Thoracic aorta (tissue), 2 donors: ENCODE measurements around the gene DDR2. TPM values are rescaled to one million over a fixed set of nuclear protein-coding genes. Genes with fewer than 3 reads are reported as not detected.

ENCODE experiments used
- ATAC-seq: fragments of 150-250 bp; one replicate; pipeline ENCODE4 v1.8.0; 2017; ENCODE audit warnings: low read depth; ENCODE audit not compliant: insufficient number of reproducible peaks, low FRiP score
- DNase-seq: peaks from one replicate; pipeline ENCODE4 v3.0.0-alpha.2; 2020; ENCODE audit warnings: low spot score
- H3K27ac ChIP-seq, 2 donors: fragments of 200-600 bp; sonication (generic); 1 replicate in 1 of 2; 2 replicates in 1 of 2; pipeline ENCODE4 v1.5.1; 2016; ENCODE audit warnings: mild to moderate bottlenecking in 2 of 2, moderate library complexity in 2 of 2
- H3K27me3 ChIP-seq: fragments of 200-600 bp; sonication (generic); replicated peaks from 2 replicates; pipeline ENCODE4 v1.6.0; 2016; ENCODE audit warnings: mild to moderate bottlenecking; ENCODE audit not compliant: insufficient read depth
- H3K36me3 ChIP-seq: fragments of 200-600 bp; sonication (generic); one replicate; pipeline ENCODE4 v1.5.1; 2016
- H3K4me1 ChIP-seq, 2 donors: fragments of 200-600 bp; sonication (generic); 1 replicate in 1 of 2; 2 replicates in 1 of 2; pipeline versions ENCODE4 v1.5.1 to v1.6.0; 2016; ENCODE audit warnings: low read depth in 2 of 2, mild to moderate bottlenecking in 1 of 2; ENCODE audit not compliant: control insufficient read depth in 1 of 2
- H3K4me3 ChIP-seq: fragments of 200-600 bp; sonication (generic); 2 replicates; pipeline ENCODE4 v1.5.1; 2016; ENCODE audit warnings: mild to moderate bottlenecking
- H3K9me3 ChIP-seq: fragments of 200-600 bp; sonication (generic); 2 replicates; pipeline ENCODE4 v1.5.1; 2016
- total RNA-seq, 2 donors: library from RNA; depleted of rRNA; stranded (reverse); fragments of >200 nt; gene quantifications; one replicate each; pipeline versions ENCODE4 v1.1.0 to v1.2.3, GENCODE V29; 2016
- TF ChIP-seq, protein P1 (sequence below): fragments of 200-600 bp; sonication (generic); IDR thresholded peaks from one replicate; pipeline ENCODE4 v1.5.1; 2019; ENCODE audit warnings: antibody characterized with exemption

DDR2 gene
- total RNA-seq, 2 donors from 2014 or later = 133 to 144 TPM

GRCh38 chr1:162823771-162824525 lies 191.7 kb downstream of the DDR2 start:
- Histone ChIP-seq H3K4me3 (no peak overlapping the region), H3K36me3 (no peaks in the 10 kb centered on the region), H3K9me3 (no peaks in the 10 kb centered on the region), H3K4me1 (peaks cover 0 to 10% of the 10 kb centered on the region in 2 donors), H3K27ac (no peak overlapping the region), H3K27me3 (peaks cover 6% of the 10 kb centered on the region)
- TF ChIP-seq, protein P1, sequence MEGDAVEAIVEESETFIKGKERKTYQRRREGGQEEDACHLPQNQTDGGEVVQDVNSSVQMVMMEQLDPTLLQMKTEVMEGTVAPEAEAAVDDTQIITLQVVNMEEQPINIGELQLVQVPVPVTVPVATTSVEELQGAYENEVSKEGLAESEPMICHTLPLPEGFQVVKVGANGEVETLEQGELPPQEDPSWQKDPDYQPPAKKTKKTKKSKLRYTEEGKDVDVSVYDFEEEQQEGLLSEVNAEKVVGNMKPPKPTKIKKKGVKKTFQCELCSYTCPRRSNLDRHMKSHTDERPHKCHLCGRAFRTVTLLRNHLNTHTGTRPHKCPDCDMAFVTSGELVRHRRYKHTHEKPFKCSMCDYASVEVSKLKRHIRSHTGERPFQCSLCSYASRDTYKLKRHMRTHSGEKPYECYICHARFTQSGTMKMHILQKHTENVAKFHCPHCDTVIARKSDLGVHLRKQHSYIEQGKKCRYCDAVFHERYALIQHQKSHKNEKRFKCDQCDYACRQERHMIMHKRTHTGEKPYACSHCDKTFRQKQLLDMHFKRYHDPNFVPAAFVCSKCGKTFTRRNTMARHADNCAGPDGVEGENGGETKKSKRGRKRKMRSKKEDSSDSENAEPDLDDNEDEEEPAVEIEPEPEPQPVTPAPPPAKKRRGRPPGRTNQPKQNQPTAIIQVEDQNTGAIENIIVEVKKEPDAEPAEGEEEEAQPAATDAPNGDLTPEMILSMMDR = no peak
- no peak for ATAC-seq
- no peak for DNase-seq

DNA sequence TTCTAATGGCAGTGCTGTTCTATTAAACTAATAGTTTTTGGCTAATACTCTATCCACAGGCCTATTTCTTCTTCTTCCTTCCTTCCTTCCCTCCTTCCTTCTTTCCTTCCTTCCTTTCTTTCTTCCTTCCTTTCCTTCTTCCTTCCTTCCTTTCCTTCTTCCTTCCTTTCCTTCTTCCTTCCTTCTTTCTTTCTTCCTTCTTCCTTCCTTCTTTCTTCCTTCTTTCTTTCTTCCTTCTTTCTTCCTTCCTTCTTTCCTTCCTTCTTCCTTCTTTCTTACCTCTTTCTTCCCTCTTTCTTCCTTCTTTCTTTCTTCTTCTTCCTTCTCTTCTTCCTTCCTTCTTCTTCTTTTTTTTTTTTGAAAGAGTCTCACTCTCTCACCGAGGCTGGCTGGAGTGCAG lies 197.0 kb downstream of the DDR2 start:
- ATAC-seq (no peak), DNase-seq (no peak)
- Histone ChIP-seq H3K4me3 (no peak overlapping the region), H3K9me3 (no peaks in the 10 kb centered on the region), H3K27ac (no peak overlapping the region), H3K4me1 (no peaks in the 10 kb centered on the region), H3K27me3 (no peaks in the 10 kb centered on the region), H3K36me3 (no peaks in the 10 kb centered on the region)
- TF ChIP-seq, protein P1 = no peak

DNA sequence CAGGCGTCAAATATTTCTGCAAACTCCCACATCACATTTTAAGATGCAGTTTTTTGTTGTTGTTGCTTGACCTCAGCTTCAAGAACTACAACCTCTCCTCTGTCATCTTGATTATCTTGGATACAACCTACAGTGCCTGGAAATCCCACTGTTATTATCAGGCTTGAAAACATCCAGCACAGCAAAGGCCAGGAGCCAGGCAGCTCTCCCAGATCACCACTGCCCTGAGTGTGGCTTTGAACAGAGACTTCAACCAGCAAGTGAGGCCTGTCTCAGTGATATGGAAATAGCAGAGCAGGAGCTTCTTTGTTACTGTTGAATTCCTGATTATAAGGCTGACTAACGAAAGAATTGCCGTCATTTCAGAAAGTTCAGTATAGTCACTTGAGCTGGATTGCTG lies 200.2 kb downstream of the DDR2 start:
- no peaks in the 10 kb centered on the region for H3K27me3 ChIP-seq
- no peaks in the 10 kb centered on the region for H3K4me1 ChIP-seq

DNA sequence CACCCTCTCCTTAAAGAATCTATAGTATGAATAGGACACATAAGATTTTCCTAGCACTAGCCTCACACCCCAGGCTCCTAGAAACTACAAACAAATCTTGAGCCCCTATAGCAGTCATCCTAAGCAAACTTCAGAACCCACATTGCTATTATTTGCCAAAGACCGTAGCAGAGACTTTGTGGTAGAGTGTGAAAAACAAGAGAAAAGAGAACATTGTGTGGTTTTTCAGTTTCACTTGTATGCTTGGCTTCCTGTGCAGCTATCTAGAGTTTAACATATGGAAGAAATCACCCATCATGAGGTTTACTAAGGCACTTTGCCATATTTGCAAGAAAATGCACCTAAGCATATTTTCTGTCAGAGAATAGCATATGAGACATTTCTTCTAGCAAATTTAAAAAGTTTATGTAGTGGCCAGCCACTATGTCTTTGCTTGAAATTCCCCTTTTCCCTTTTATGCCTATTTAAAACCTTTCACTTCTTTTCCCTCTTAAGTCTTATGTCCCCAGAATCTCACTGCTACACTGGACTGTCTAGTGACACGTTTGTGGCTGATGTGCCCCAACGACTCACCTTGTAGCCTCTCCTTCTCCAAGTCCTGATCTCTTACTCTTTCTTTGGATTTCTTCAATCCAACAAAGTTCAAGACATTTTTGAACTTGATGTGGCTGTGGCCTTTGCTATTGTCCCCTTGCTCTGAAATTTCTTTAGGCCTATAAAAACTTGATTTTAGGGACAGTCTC lies 203.1 kb downstream of the DDR2 start:
- Histone ChIP-seq H3K36me3 (no peaks in the 10 kb centered on the region), H3K27ac (no peak overlapping the region), H3K4me1 (no peaks in the 10 kb centered on the region), H3K4me3 (no peak overlapping the region), H3K9me3 (peaks cover 9% of the 10 kb centered on the region), H3K27me3 (no peaks in the 10 kb centered on the region)
- ATAC-seq = no peak
- TF ChIP-seq, protein P1 = no peak
- DNase-seq = no peak

More for the DNA sequence above, 200.2 kb downstream of the DDR2 start:
- DNase-seq = no peak
- H3K4me3 ChIP-seq = no peak overlapping the region
- no peaks in the 10 kb centered on the region for H3K9me3 ChIP-seq
- H3K27ac ChIP-seq = no peak overlapping the region
- no peak for ATAC-seq
- TF ChIP-seq, protein P1 = no peak
- no peaks in the 10 kb centered on the region for H3K36me3 ChIP-seq

Other genes with a start within 250 kb of the DDR2 start
- gene SH2D1B, start 220.3 kb upstream of the DDR2 start, total RNA-seq = under 1 TPM in 1 of 2 donors, not detected in 1; 0.68 TPM
- 10 to 100 TPM; 29.4 to 38.7 TPM for gene UHMK1, start 134.6 kb upstream of the DDR2 start, total RNA-seq
- 100 to 1,000 TPM in 1 of 2 donors, 10 to 100 TPM in 1; 70.4 to 284 TPM for gene UAP1, start 70.7 kb upstream of the DDR2 start, total RNA-seq
- 10 to 100 TPM; 10.4 to 14.4 TPM for gene HSD17B7, start 158.2 kb downstream of the DDR2 start, total RNA-seq
- 10 to 100 TPM in 1 of 2 donors, not detected in 1; 15.6 TPM for gene CCDC190, start 228.7 kb downstream of the DDR2 start, total RNA-seq